ENCODE results near the gene FGD4.
"Not testable (repeated sequence)": the region's sequence is repeated elsewhere in the genome, so short reads cannot be mapped to it uniquely, and the experiment has no call there.

FGD4 gene

GRCh38 chr12:32546272-32546671 is 146.9 kb downstream of the FGD4 start:
- H3K4me3 ChIP-seq (ENCODE audit: low read length), result no peak overlapping the region
- peaks cover 58% of the 10 kb centered on the region for H3K4me1 ChIP-seq (ENCODE audit: control insufficient read depth, insufficient read depth, low read length)
- H3K27me3 ChIP-seq (replicated peaks; ENCODE audit: control insufficient read depth, insufficient read depth, low read length), result no peaks in the 10 kb centered on the region
- H3K9ac ChIP-seq (ENCODE audit: low read length), result no peak overlapping the region
- DNase-seq (ENCODE audit: low read depth), result no peak
- H3K9me3 ChIP-seq (ENCODE audit: control insufficient read depth, low read length), result no peaks in the 10 kb centered on the region
- no peaks in the 10 kb centered on the region for H3K36me3 ChIP-seq (ENCODE audit: control insufficient read depth, insufficient read depth, low read length, severe bottlenecking)

GRCh38 chr12:32548691-32549281 is 149.4 kb downstream of the FGD4 start:
- H3K9me3 ChIP-seq (ENCODE audit: control insufficient read depth, low read length), result no peaks in the 10 kb centered on the region
- peak; percentile 85 for DNase-seq (ENCODE audit: low read depth)
- peaks cover 5% of the 10 kb centered on the region for H3K36me3 ChIP-seq (ENCODE audit: control insufficient read depth, insufficient read depth, low read length, severe bottlenecking)
- peak overlapping the region; percentile 80 for H3K9ac ChIP-seq (ENCODE audit: low read length)
- H3K27me3 ChIP-seq (replicated peaks; ENCODE audit: control insufficient read depth, insufficient read depth, low read length), result no peaks in the 10 kb centered on the region
- peak overlapping the region; percentile 65 for H3K4me3 ChIP-seq (ENCODE audit: low read length)
- H3K4me1 ChIP-seq (ENCODE audit: control insufficient read depth, insufficient read depth, low read length), result peaks cover 38% of the 10 kb centered on the region

- Histone ChIP-seq H3K27me3 (replicated peaks; ENCODE audit: control insufficient read depth, insufficient read depth, low read length) (no peaks in the 10 kb centered on the region), H3K9ac (ENCODE audit: low read length) (peak overlapping the region; percentile 80), H3K4me1 (ENCODE audit: control insufficient read depth, insufficient read depth, low read length) (peaks cover 38% of the 10 kb centered on the region), H3K36me3 (ENCODE audit: control insufficient read depth, insufficient read depth, low read length, severe bottlenecking) (peaks cover 5% of the 10 kb centered on the region), H3K9me3 (ENCODE audit: control insufficient read depth, low read length) (no peaks in the 10 kb centered on the region), H3K4me3 (ENCODE audit: low read length) (peak overlapping the region; percentile 65)
- DNase-seq (ENCODE audit: low read depth), result peak; percentile 30
Observed at GRCh38 chr12:32549675-32550079, 150.3 kb downstream of the FGD4 start.

- DNase-seq (ENCODE audit: low read depth), result no peak
- no peak overlapping the region for H3K4me3 ChIP-seq (ENCODE audit: low read length)
- no peak overlapping the region for H3K9ac ChIP-seq (ENCODE audit: low read length)
Observed at GRCh38 chr12:32551058-32551457, 151.7 kb downstream of the FGD4 start.

GRCh38 chr12:32558903-32559302 is 159.5 kb downstream of the FGD4 start:
- peak; percentile 91 for DNase-seq (ENCODE audit: low read depth)
- Histone ChIP-seq H3K27me3 (replicated peaks; ENCODE audit: control insufficient read depth, insufficient read depth, low read length) (no peaks in the 10 kb centered on the region), H3K9ac (ENCODE audit: low read length) (peak overlapping the region; percentile 80), H3K36me3 (ENCODE audit: control insufficient read depth, insufficient read depth, low read length, severe bottlenecking) (peaks cover 14% of the 10 kb centered on the region), H3K4me3 (ENCODE audit: low read length) (peak overlapping the region; percentile 77), H3K9me3 (ENCODE audit: control insufficient read depth, low read length) (no peaks in the 10 kb centered on the region), H3K4me1 (ENCODE audit: control insufficient read depth, insufficient read depth, low read length) (peaks cover 39% of the 10 kb centered on the region)

More at GRCh38 chr12:32551058-32551457, 151.7 kb downstream of the FGD4 start:
- Histone ChIP-seq H3K9me3 (ENCODE audit: control insufficient read depth, low read length) (no peaks in the 10 kb centered on the region), H3K4me1 (ENCODE audit: control insufficient read depth, insufficient read depth, low read length) (peaks cover 31% of the 10 kb centered on the region), H3K36me3 (ENCODE audit: control insufficient read depth, insufficient read depth, low read length, severe bottlenecking) (peaks cover 5% of the 10 kb centered on the region), H3K27me3 (replicated peaks; ENCODE audit: control insufficient read depth, insufficient read depth, low read length) (no peaks in the 10 kb centered on the region)

GRCh38 chr12:32559434-32559833 is 160.1 kb downstream of the FGD4 start:
- H3K9ac ChIP-seq (ENCODE audit: low read length), result peak overlapping the region; percentile 80

GRCh38 chr12:32560520-32560919 is 161.2 kb downstream of the FGD4 start:
- H3K9me3 ChIP-seq (ENCODE audit: control insufficient read depth, low read length), result no peaks in the 10 kb centered on the region
- no peak for DNase-seq (ENCODE audit: low read depth)
- no peaks in the 10 kb centered on the region for H3K27me3 ChIP-seq (replicated peaks; ENCODE audit: control insufficient read depth, insufficient read depth, low read length)
- H3K4me3 ChIP-seq (ENCODE audit: low read length), result no peak overlapping the region
- H3K36me3 ChIP-seq (ENCODE audit: control insufficient read depth, insufficient read depth, low read length, severe bottlenecking), result peaks cover 30% of the 10 kb centered on the region
- peaks cover 39% of the 10 kb centered on the region for H3K4me1 ChIP-seq (ENCODE audit: control insufficient read depth, insufficient read depth, low read length)
- H3K9ac ChIP-seq (ENCODE audit: low read length), result peak overlapping the region; percentile 80

More at GRCh38 chr12:32559434-32559833, 160.1 kb downstream of the FGD4 start:
- H3K4me3 ChIP-seq (ENCODE audit: low read length), result peak overlapping the region; percentile 77
- H3K27me3 ChIP-seq (replicated peaks; ENCODE audit: control insufficient read depth, insufficient read depth, low read length), result no peaks in the 10 kb centered on the region
- no peaks in the 10 kb centered on the region for H3K9me3 ChIP-seq (ENCODE audit: control insufficient read depth, low read length)
- peak; percentile 52 for DNase-seq (ENCODE audit: low read depth)
- H3K4me1 ChIP-seq (ENCODE audit: control insufficient read depth, insufficient read depth, low read length), result peaks cover 39% of the 10 kb centered on the region
- peaks cover 19% of the 10 kb centered on the region for H3K36me3 ChIP-seq (ENCODE audit: control insufficient read depth, insufficient read depth, low read length, severe bottlenecking)

GRCh38 chr12:32561931-32562341 is 162.6 kb downstream of the FGD4 start:
- no peak for DNase-seq (ENCODE audit: low read depth)
- peak overlapping the region; percentile 43 for H3K9ac ChIP-seq (ENCODE audit: low read length)
- H3K9me3 ChIP-seq (ENCODE audit: control insufficient read depth, low read length), result no peaks in the 10 kb centered on the region
- peaks cover 40% of the 10 kb centered on the region for H3K36me3 ChIP-seq (ENCODE audit: control insufficient read depth, insufficient read depth, low read length, severe bottlenecking)
- peaks cover 44% of the 10 kb centered on the region for H3K4me1 ChIP-seq (ENCODE audit: control insufficient read depth, insufficient read depth, low read length)
- H3K4me3 ChIP-seq (ENCODE audit: low read length), result no peak overlapping the region
- no peaks in the 10 kb centered on the region for H3K27me3 ChIP-seq (replicated peaks; ENCODE audit: control insufficient read depth, insufficient read depth, low read length)

GRCh38 chr12:32562413-32562812 is 163.1 kb downstream of the FGD4 start:
- not testable (repeated sequence) for DNase-seq (ENCODE audit: low read depth); H3K4me3 ChIP-seq (ENCODE audit: low read length); H3K27me3 ChIP-seq (replicated peaks; ENCODE audit: control insufficient read depth, insufficient read depth, low read length); H3K9me3 ChIP-seq (ENCODE audit: control insufficient read depth, low read length)
- Histone ChIP-seq H3K36me3 (ENCODE audit: control insufficient read depth, insufficient read depth, low read length, severe bottlenecking) (peaks cover 40% of the 10 kb centered on the region), H3K4me1 (ENCODE audit: control insufficient read depth, insufficient read depth, low read length) (peaks cover 49% of the 10 kb centered on the region), H3K9ac (ENCODE audit: low read length) (peak overlapping the region; percentile 43)

GRCh38 chr12:32566663-32567295 is 167.4 kb downstream of the FGD4 start:
- Histone ChIP-seq H3K9me3 (ENCODE audit: control insufficient read depth, low read length) (no peaks in the 10 kb centered on the region), H3K9ac (ENCODE audit: low read length) (peak overlapping the region; percentile 40), H3K4me3 (ENCODE audit: low read length) (peak overlapping the region; percentile 11), H3K36me3 (ENCODE audit: control insufficient read depth, insufficient read depth, low read length, severe bottlenecking) (peaks cover 41% of the 10 kb centered on the region), H3K27me3 (replicated peaks; ENCODE audit: control insufficient read depth, insufficient read depth, low read length) (no peaks in the 10 kb centered on the region), H3K4me1 (ENCODE audit: control insufficient read depth, insufficient read depth, low read length) (peaks cover 45% of the 10 kb centered on the region)
- DNase-seq (ENCODE audit: low read depth), result no peak

- no peaks in the 10 kb centered on the region for H3K27me3 ChIP-seq (replicated peaks; ENCODE audit: control insufficient read depth, insufficient read depth, low read length)
- DNase-seq (ENCODE audit: low read depth), result no peak
- H3K9me3 ChIP-seq (ENCODE audit: control insufficient read depth, low read length), result no peaks in the 10 kb centered on the region
- H3K9ac ChIP-seq (ENCODE audit: low read length), result peak overlapping the region; percentile 40
- H3K36me3 ChIP-seq (ENCODE audit: control insufficient read depth, insufficient read depth, low read length, severe bottlenecking), result peaks cover 42% of the 10 kb centered on the region
- peaks cover 40% of the 10 kb centered on the region for H3K4me1 ChIP-seq (ENCODE audit: control insufficient read depth, insufficient read depth, low read length)
- no peak overlapping the region for H3K4me3 ChIP-seq (ENCODE audit: low read length)
Observed at GRCh38 chr12:32567296-32567674, 167.9 kb downstream of the FGD4 start.
